ENCODE results near the gene PYURF. TPM values are rescaled to one million over a fixed set of nuclear protein-coding genes. Genes with fewer than 3 reads are reported as not detected.

PYURF gene
- total and polyA plus RNA-seq, 10 of the 15 experiments (the other 5 are each of a cell fraction or from before 2014, with no cell fraction given): 16.7 to 181 (median 79.6) TPM

DNA sequence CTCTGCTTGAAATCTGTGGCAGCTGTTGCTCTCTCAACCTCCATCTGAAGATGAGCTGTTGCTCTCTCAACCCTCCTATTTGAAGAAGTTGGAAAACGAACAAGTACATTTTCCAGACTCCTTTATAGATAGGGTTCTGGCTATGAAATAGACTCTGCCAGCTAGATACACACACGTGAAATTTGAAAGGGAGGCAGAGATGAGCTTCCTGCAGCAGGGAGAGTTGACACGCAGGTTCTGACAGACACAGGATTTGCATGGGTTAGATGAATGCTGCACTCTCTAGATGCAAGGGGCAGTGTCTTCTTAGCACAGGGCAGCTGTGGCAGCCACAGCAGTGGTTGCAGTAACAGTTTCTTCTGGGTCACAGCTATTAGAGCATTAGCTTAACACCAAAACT, 8.0 kb upstream of the PYURF start:
- H3K9ac ChIP-seq (ENCODE audit: control insufficient read depth, insufficient read depth, low read length): no peak overlapping the region
- ATAC-seq (no peak), FAIRE-seq (no peak), DNase-seq (ENCODE audit: low read depth, low spot score) (no peak)
- ChIA-PET RAD21 (ENCODE audit: unreplicated experiment) (interaction anchor here (1.0 kb wide), 1 partner anchor 142 kb away, joined by 3 read pairs; no protein-coding TSS in a partner anchor), CTCF (interaction anchor here (0.7 to 4.4 kb wide), 6 partner anchors 9 to 492 kb away, joined by 3 to 17 read pairs (median 10); no protein-coding TSS in a partner anchor), POLR2A (no interaction called here), SMC1A (ENCODE audit: uncharacterized antibody, unreplicated experiment) (interaction anchor here (0.9 to 5.1 kb wide), 6 partner anchors 9 to 491 kb away, joined by 3 to 23 read pairs (median 4); no protein-coding TSS in a partner anchor)
- H3K27ac ChIP-seq (ENCODE audit: control insufficient read depth, insufficient read depth): no peak overlapping the region
- H3K4me2 ChIP-seq (ENCODE audit: control insufficient read depth, insufficient read depth): no peak overlapping the region
- no peaks in the 10 kb centered on the region for H4K20me1 ChIP-seq (ENCODE audit: control insufficient read depth, insufficient read depth)
- BruUV-seq (replicated peaks): no TSS peak
- WGBS (ENCODE audit: insufficient coverage, insufficient replicate concordance, low lambda C conversion rate, missing lambda C conversion rate): 67% methylated on average over 3 of the region's 3 CpGs
- TF ChIP-seq SMAD5 (IDR thresholded peaks at IDR 0.05; ENCODE audit: low read depth): no peak
- TF ChIP-seq MEF2A (IDR thresholded peaks at IDR 0.05; ENCODE audit: insufficient read depth, low read depth, low read length): no peak
- TF ChIP-seq NR2C1 (IDR thresholded peaks at IDR 0.05): no peak
- TF ChIP-seq CHD1 (IDR thresholded peaks at IDR 0.05; ENCODE audit: low read depth, low read length): no peak
- no peak for TF ChIP-seq JUNB (IDR thresholded peaks at IDR 0.05)
- no peak for TF ChIP-seq ETV6 (conservative IDR thresholded peaks at IDR 0.05 in 1 of 2, IDR thresholded peaks at IDR 0.05 in 1 of 2; ENCODE audit: borderline replicate concordance in 1 of 2, low read depth in 1 of 2)
- TF ChIP-seq, protein P1, sequence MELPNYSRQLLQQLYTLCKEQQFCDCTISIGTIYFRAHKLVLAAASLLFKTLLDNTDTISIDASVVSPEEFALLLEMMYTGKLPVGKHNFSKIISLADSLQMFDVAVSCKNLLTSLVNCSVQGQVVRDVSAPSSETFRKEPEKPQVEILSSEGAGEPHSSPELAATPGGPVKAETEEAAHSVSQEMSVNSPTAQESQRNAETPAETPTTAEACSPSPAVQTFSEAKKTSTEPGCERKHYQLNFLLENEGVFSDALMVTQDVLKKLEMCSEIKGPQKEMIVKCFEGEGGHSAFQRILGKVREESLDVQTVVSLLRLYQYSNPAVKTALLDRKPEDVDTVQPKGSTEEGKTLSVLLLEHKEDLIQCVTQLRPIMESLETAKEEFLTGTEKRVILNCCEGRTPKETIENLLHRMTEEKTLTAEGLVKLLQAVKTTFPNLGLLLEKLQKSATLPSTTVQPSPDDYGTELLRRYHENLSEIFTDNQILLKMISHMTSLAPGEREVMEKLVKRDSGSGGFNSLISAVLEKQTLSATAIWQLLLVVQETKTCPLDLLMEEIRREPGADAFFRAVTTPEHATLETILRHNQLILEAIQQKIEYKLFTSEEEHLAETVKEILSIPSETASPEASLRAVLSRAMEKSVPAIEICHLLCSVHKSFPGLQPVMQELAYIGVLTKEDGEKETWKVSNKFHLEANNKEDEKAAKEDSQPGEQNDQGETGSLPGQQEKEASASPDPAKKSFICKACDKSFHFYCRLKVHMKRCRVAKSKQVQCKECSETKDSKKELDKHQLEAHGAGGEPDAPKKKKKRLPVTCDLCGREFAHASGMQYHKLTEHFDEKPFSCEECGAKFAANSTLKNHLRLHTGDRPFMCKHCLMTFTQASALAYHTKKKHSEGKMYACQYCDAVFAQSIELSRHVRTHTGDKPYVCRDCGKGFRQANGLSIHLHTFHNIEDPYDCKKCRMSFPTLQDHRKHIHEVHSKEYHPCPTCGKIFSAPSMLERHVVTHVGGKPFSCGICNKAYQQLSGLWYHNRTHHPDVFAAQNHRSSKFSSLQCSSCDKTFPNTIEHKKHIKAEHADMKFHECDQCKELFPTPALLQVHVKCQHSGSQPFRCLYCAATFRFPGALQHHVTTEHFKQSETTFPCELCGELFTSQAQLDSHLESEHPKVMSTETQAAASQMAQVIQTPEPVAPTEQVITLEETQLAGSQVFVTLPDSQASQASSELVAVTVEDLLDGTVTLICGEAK (IDR thresholded peaks at IDR 0.05; ENCODE audit: borderline replicate concordance): no peak
- no peaks in the 10 kb centered on the region for H3K27me3 ChIP-seq (replicated peaks in 1 of 2; ENCODE audit: control insufficient read depth in 2 of 2, insufficient read depth in 2 of 2, low read length in 1 of 2)
- intact Hi-C loops (cut with micrococcal nuclease; ENCODE audit: unreplicated experiment): no loop called here
- in situ Hi-C loops (cut with MboI): no loop called here
- no peaks in the 10 kb centered on the region for H3K36me3 ChIP-seq (ENCODE audit: control insufficient read depth in 2 of 2, insufficient read depth in 2 of 2, low read length in 1 of 2)
- no peaks in the 10 kb centered on the region for H3K9me3 ChIP-seq (replicated peaks; ENCODE audit: control insufficient read depth, insufficient read depth, low read length)
- H2AFZ ChIP-seq (ENCODE audit: control insufficient read depth, low read depth, low read length): no peak overlapping the region
- no peak overlapping the region for H3K4me3 ChIP-seq
- H3K4me1 ChIP-seq (ENCODE audit: control insufficient read depth, insufficient read depth, low read length): peaks cover 18% of the 10 kb centered on the region
- no peaks in the 10 kb centered on the region for H3K79me2 ChIP-seq (ENCODE audit: control insufficient read depth, insufficient read depth, low read length)
